Measurements from ENCODE around the gene DNMBP.

GRCh38 chr10:99849057-99849456 lies 160.7 kb downstream of the DNMBP start:
- no peak for TF ChIP-seq POLR2A (IDR thresholded peaks at IDR 0.05)
- TF ChIP-seq, protein P1, sequence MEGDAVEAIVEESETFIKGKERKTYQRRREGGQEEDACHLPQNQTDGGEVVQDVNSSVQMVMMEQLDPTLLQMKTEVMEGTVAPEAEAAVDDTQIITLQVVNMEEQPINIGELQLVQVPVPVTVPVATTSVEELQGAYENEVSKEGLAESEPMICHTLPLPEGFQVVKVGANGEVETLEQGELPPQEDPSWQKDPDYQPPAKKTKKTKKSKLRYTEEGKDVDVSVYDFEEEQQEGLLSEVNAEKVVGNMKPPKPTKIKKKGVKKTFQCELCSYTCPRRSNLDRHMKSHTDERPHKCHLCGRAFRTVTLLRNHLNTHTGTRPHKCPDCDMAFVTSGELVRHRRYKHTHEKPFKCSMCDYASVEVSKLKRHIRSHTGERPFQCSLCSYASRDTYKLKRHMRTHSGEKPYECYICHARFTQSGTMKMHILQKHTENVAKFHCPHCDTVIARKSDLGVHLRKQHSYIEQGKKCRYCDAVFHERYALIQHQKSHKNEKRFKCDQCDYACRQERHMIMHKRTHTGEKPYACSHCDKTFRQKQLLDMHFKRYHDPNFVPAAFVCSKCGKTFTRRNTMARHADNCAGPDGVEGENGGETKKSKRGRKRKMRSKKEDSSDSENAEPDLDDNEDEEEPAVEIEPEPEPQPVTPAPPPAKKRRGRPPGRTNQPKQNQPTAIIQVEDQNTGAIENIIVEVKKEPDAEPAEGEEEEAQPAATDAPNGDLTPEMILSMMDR (IDR thresholded peaks at IDR 0.05) = no peak
- TF ChIP-seq POLR2AphosphoS5 (IDR thresholded peaks at IDR 0.05) = no peak

Data from stomach (tissue), 4 donors.